Vagina (tissue), 2 donors: ENCODE results near the gene MYO1H.

Experiments used
- POLR2A ChIP-seq, 2 donors: fragments of 450-650 bp; IDR thresholded peaks; one replicate each; pipeline ENCODE4 v1.6.1; 2017; ENCODE audit warnings: antibody characterized with exemption in 2 of 2, mild to moderate bottlenecking in 2 of 2, moderate library complexity in 2 of 2
- POLR2AphosphoS5 ChIP-seq, 2 donors: sonication (generic); formaldehyde crosslinking; IDR thresholded peaks; one replicate each; pipeline ENCODE4 v1.9.0; 2017; ENCODE audit warnings: antibody characterized with exemption in 2 of 2, mild to moderate bottlenecking in 2 of 2, low read depth in 1 of 2; ENCODE audit not compliant: insufficient read depth in 1 of 2
- TF ChIP-seq, protein P1 (sequence below), 3 experiments: fragments of 450-650 bp in 2 of 3; fragments of 200-600 bp in 1 of 3; sonication (generic) in 1 of 3; IDR thresholded peaks; one replicate each; pipeline ENCODE4 v1.5.1; 2017 to 2019; ENCODE audit warnings: antibody characterized with exemption in 3 of 3, mild to moderate bottlenecking in 2 of 3, moderate library complexity in 2 of 3

DNA sequence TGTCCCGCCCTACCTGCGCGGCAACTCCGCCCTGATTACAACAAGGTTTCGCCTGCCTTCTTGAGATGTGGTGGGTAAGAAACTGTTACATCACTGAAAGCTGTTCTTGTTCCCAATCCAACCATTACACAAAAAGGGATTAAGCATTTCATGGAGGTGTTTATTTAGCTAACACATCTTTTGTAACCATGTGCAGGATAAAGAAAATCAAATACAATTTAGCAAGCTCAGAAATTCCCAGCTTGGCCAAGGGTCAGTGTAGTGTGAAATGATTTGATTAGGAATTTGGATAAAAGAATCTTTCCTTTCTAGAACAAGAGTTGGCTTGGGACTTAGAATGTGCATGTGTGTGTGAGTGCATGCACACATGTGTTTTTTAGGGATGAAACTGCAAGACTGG is 44.9 kb upstream of the MYO1H start:
- TF ChIP-seq, protein P1, sequence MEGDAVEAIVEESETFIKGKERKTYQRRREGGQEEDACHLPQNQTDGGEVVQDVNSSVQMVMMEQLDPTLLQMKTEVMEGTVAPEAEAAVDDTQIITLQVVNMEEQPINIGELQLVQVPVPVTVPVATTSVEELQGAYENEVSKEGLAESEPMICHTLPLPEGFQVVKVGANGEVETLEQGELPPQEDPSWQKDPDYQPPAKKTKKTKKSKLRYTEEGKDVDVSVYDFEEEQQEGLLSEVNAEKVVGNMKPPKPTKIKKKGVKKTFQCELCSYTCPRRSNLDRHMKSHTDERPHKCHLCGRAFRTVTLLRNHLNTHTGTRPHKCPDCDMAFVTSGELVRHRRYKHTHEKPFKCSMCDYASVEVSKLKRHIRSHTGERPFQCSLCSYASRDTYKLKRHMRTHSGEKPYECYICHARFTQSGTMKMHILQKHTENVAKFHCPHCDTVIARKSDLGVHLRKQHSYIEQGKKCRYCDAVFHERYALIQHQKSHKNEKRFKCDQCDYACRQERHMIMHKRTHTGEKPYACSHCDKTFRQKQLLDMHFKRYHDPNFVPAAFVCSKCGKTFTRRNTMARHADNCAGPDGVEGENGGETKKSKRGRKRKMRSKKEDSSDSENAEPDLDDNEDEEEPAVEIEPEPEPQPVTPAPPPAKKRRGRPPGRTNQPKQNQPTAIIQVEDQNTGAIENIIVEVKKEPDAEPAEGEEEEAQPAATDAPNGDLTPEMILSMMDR (IDR thresholded peaks at IDR 0.05), result no peak
- TF ChIP-seq POLR2AphosphoS5 (IDR thresholded peaks at IDR 0.05; ENCODE audit: insufficient read depth in 1 of 2, low read depth in 1 of 2) (no peak), POLR2A (IDR thresholded peaks at IDR 0.05) (no peak)
